ENCODE data around the gene FKBP1B.

DNA sequence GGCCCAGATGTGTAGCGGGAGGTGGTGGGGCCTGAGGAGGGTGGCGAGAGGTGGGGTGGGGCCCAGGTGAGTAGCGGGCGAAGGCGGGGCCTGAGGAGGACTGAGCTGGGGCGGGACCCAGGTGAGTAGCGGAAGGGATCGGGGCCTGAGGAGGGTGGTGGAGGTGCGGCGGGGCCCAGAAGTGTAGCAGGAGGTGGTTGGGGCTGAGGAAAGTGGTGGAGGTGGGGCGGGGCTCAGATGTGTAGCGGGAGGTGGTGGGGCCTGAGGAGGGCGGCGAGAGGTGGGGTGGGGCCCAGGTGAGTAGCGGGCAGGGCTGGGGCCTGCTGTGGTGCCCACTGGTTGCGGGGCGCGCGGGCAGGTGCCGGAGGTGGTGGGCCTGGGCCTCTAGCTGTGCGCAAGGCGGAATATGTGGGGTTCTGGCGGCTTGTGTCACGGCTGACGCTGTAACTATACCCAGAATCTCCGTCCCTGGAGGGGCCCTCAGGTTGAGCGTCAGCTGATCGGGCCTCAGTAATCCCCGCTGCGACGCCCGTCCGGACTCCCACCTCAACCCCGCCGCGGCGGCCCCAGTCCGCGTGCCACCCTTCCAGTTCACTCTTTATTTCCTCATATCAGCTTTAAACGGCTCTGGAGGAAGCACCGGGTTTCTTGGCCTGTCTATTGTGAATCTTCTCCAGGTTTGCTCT, 27.5 kb downstream of the FKBP1B start:
- TF ChIP-seq, protein P1, sequence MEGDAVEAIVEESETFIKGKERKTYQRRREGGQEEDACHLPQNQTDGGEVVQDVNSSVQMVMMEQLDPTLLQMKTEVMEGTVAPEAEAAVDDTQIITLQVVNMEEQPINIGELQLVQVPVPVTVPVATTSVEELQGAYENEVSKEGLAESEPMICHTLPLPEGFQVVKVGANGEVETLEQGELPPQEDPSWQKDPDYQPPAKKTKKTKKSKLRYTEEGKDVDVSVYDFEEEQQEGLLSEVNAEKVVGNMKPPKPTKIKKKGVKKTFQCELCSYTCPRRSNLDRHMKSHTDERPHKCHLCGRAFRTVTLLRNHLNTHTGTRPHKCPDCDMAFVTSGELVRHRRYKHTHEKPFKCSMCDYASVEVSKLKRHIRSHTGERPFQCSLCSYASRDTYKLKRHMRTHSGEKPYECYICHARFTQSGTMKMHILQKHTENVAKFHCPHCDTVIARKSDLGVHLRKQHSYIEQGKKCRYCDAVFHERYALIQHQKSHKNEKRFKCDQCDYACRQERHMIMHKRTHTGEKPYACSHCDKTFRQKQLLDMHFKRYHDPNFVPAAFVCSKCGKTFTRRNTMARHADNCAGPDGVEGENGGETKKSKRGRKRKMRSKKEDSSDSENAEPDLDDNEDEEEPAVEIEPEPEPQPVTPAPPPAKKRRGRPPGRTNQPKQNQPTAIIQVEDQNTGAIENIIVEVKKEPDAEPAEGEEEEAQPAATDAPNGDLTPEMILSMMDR (IDR thresholded peaks at IDR 0.05; ENCODE audit: extremely low read depth in 1 of 2, insufficient read depth in 1 of 2, low read depth in 1 of 2, low read length in 2 of 2): no peak
- TF ChIP-seq, protein P2, sequence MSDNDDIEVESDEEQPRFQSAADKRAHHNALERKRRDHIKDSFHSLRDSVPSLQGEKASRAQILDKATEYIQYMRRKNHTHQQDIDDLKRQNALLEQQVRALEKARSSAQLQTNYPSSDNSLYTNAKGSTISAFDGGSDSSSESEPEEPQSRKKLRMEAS (IDR thresholded peaks at IDR 0.05; ENCODE audit: insufficient read depth, insufficient read length): no peak
- TF ChIP-seq POLR2A (IDR thresholded peaks at IDR 0.05; ENCODE audit: low read depth, low read length) (peak; percentile 74), JUN (IDR thresholded peaks at IDR 0.05; ENCODE audit: borderline replicate concordance, insufficient read depth, insufficient read length, low read depth) (no peak), EZH2 (IDR thresholded peaks at IDR 0.05; ENCODE audit: borderline replicate concordance, low read depth, low read length, severe bottlenecking) (no peak), POLR2AphosphoS5 (IDR thresholded peaks at IDR 0.05; ENCODE audit: insufficient read depth, low read depth, low read length) (peak; percentile 41), GATA2 (IDR thresholded peaks at IDR 0.05; ENCODE audit: insufficient read depth, insufficient read length, low read depth, low read length) (no peak), MYC (IDR thresholded peaks at IDR 0.05; ENCODE audit: low read depth, low read length) (no peak)
